ENCODE results near the gene KIR2DL1.
"Not testable (repeated sequence)": the region's sequence is repeated elsewhere in the genome, so short reads cannot be mapped to it uniquely, and the experiment has no call there.

KIR2DL1 gene

GRCh38 chr19:54817670-54818536, 48.3 kb downstream of the KIR2DL1 start:
- no peak for DNase-seq (ENCODE audit: extremely low read depth in 1 of 2, low read depth in 1 of 2)

- DNase-seq (ENCODE audit: extremely low read depth in 1 of 2, low read depth in 1 of 2) = not testable (repeated sequence)
Observed at GRCh38 chr19:54824416-54824815, 54.8 kb downstream of the KIR2DL1 start.

GRCh38 chr19:54825326-54825725, 55.7 kb downstream of the KIR2DL1 start:
- DNase-seq (ENCODE audit: extremely low read depth in 1 of 2, low read depth in 1 of 2) = not testable (repeated sequence)

GRCh38 chr19:54828064-54828463, 58.5 kb downstream of the KIR2DL1 start:
- DNase-seq (ENCODE audit: extremely low read depth in 1 of 2, low read depth in 1 of 2) = not testable (repeated sequence)

- not testable (repeated sequence) for DNase-seq (ENCODE audit: extremely low read depth in 1 of 2, low read depth in 1 of 2)
Observed at GRCh38 chr19:54832496-54832895, 62.9 kb downstream of the KIR2DL1 start, which contains the start of gene KIR2DS4. TSS of gene KIR2DS4 (plus strand) at chr19:54832676.

Data from activated CD8-positive, alpha-beta memory T cell treated with anti-CD3 and anti-CD28 coated beads for 1 hour (primary cell).